Gastroesophageal sphincter (tissue), 4 donors: ENCODE results near the gene NEK11. TPM values are rescaled to one million over a fixed set of nuclear protein-coding genes. Genes with fewer than 3 reads are reported as not detected.

Experiments
- ATAC-seq: fragments of 150-250 bp; one replicate; pipeline ENCODE4 v1.9.1; 2016; ENCODE audit warnings: mild to moderate bottlenecking, moderate library complexity
- H3K27ac ChIP-seq, 4 donors: fragments of 200-600 bp; sonication (generic) in 3 of 4; 1 replicate in 3 of 4; 2 replicates in 1 of 4; pipeline ENCODE4 v1.5.1; 2016 to 2019
- H3K27me3 ChIP-seq: fragments of 200-600 bp; sonication (generic); one replicate; pipeline ENCODE4 v1.5.1; 2019
- H3K36me3 ChIP-seq, 2 donors: fragments of 200-600 bp; sonication (generic); one replicate each; pipeline ENCODE4 v1.5.1; 2019; ENCODE audit warnings: control low read depth in 1 of 2
- H3K4me1 ChIP-seq, 3 donors: fragments of 200-600 bp; sonication (generic); 1 replicate in 2 of 3; 2 replicates in 1 of 3; pipeline ENCODE4 v1.5.1; 2016 to 2019; ENCODE audit warnings: control low read depth in 2 of 3
- H3K4me3 ChIP-seq, 2 donors: fragments of 200-600 bp; sonication (generic); one replicate each; pipeline ENCODE4 v1.5.1; 2019; ENCODE audit warnings: mild to moderate bottlenecking in 1 of 2, moderate library complexity in 1 of 2
- H3K9me3 ChIP-seq, 3 donors: fragments of 200-600 bp; sonication (generic); one replicate each; pipeline ENCODE4 v1.5.1; 2017 to 2019; ENCODE audit warnings: control low read depth in 2 of 3
- EP300 ChIP-seq: sonication (generic); formaldehyde crosslinking; IDR thresholded peaks from one replicate; pipeline ENCODE4 v1.6.1; 2017; ENCODE audit warnings: antibody characterized with exemption, mild to moderate bottlenecking
- POLR2A ChIP-seq, 2 donors: fragments of 450-650 bp; IDR thresholded peaks; one replicate each; pipeline ENCODE4 v1.6.1; 2017; ENCODE audit warnings: antibody characterized with exemption in 2 of 2, mild to moderate bottlenecking in 2 of 2, moderate library complexity in 1 of 2
- POLR2AphosphoS5 ChIP-seq: sonication (generic); formaldehyde crosslinking; IDR thresholded peaks from one replicate; pipeline ENCODE4 v1.6.1; 2017; ENCODE audit warnings: antibody characterized with exemption
- WGBS, 2 donors: methylation state at CpG; one replicate each; pipeline ENCODE4 v1.1.5; 2018; ENCODE audit warnings: low coverage in 1 of 2; 5-methylcytosine and 5-hydroxymethylcytosine counted together
- total RNA-seq, 4 donors: library from RNA; depleted of rRNA; stranded (reverse); fragments of >200 nt; gene quantifications; one replicate each; pipeline ENCODE4 v1.1.0, GENCODE V29; 2016
- TF ChIP-seq, protein P1 (sequence below), 4 experiments: fragments of 200-600 bp in 2 of 4; fragments of 450-650 bp in 2 of 4; sonication (generic) in 1 of 4; IDR thresholded peaks; one replicate each; pipeline ENCODE4 v1.5.1; 2017 to 2019; ENCODE audit warnings: antibody characterized with exemption in 4 of 4, mild to moderate bottlenecking in 2 of 4, moderate library complexity in 2 of 4

NEK11 gene
- total RNA-seq, 4 donors from 2014 or later: 4.4 to 19.1 (median 6.0) TPM

DNA sequence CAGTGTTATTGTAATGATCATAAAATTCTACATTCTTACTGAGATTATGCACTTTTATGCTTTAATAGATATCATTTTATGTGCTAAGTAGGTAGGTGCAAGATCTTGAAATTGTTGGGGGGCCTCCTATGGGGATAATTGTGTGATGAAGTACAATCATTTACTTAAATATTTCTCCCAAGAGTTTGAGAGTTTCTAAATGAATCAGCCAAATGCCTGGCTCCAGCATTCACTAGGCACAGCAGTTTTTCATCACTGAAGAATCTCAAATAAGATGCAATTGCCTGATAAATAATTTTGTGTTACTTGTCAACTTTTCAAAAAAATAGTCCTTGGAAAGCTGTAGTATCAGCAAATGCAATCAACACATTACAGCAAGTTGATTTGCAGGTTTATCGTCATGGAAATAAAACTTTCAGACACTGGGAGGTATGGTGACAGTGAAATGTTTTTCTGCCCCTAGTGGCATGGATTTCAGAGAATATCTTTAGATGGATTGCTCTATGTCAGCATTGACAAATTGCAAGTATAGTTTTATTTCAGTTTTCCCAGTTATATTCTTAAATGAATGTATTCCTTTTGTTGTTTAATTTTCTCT is 167.1 kb downstream of the NEK11 start:
- no peaks in the 10 kb centered on the region for H3K4me1 ChIP-seq
- ATAC-seq: no peak
- TF ChIP-seq POLR2A (IDR thresholded peaks at IDR 0.05): no peak
- no peak for TF ChIP-seq POLR2AphosphoS5
- no peak for TF ChIP-seq EP300
- TF ChIP-seq, protein P1, sequence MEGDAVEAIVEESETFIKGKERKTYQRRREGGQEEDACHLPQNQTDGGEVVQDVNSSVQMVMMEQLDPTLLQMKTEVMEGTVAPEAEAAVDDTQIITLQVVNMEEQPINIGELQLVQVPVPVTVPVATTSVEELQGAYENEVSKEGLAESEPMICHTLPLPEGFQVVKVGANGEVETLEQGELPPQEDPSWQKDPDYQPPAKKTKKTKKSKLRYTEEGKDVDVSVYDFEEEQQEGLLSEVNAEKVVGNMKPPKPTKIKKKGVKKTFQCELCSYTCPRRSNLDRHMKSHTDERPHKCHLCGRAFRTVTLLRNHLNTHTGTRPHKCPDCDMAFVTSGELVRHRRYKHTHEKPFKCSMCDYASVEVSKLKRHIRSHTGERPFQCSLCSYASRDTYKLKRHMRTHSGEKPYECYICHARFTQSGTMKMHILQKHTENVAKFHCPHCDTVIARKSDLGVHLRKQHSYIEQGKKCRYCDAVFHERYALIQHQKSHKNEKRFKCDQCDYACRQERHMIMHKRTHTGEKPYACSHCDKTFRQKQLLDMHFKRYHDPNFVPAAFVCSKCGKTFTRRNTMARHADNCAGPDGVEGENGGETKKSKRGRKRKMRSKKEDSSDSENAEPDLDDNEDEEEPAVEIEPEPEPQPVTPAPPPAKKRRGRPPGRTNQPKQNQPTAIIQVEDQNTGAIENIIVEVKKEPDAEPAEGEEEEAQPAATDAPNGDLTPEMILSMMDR (IDR thresholded peaks at IDR 0.05): no peak
- H3K27ac ChIP-seq: no peak overlapping the region
- 63 to 83% methylated on average over 1 of the region's 1 CpG for WGBS, 2 donors
- H3K36me3 ChIP-seq: peaks cover 0 to 15% of the 10 kb centered on the region in 2 donors
- H3K27me3 ChIP-seq: no peaks in the 10 kb centered on the region
- no peaks in the 10 kb centered on the region for H3K9me3 ChIP-seq
- no peak overlapping the region for H3K4me3 ChIP-seq

DNA sequence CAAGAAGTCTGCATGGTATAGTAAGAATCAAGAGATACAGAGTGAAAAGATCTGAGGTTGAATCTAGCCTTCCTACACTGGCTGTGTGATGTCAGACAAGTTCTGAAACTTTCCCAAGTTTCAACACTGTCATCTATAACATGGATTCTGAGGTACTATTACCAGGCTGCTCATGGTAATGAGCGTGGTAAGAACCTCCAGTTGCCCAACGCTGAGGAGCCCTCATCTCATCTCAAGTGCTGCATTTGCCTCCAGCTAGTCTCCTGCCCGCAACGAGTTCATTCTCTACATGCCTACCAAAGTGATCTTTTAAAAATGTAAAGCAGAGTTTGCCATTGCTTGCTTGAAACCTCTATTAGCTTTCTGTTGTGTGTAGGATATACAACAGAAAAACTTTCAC is 168.1 kb downstream of the NEK11 start:
- H3K27ac ChIP-seq: no peak overlapping the region
- 82 to 86% methylated on average over 4 of the region's 4 CpGs for WGBS, 2 donors
- no peaks in the 10 kb centered on the region for H3K27me3 ChIP-seq
- ATAC-seq: no peak
- TF ChIP-seq, protein P1 (IDR thresholded peaks at IDR 0.05): no peak
- TF ChIP-seq POLR2AphosphoS5: no peak
- TF ChIP-seq POLR2A (IDR thresholded peaks at IDR 0.05): no peak
- TF ChIP-seq EP300: no peak
- H3K9me3 ChIP-seq: no peaks in the 10 kb centered on the region
- H3K36me3 ChIP-seq: peaks cover 0 to 8% of the 10 kb centered on the region in 2 donors
- no peaks in the 10 kb centered on the region for H3K4me1 ChIP-seq
- H3K4me3 ChIP-seq: no peak overlapping the region

GRCh38 chr3:131200636-131201199 is 174.0 kb downstream of the NEK11 start:
- peaks cover 0 to 4% of the 10 kb centered on the region in 2 donors for H3K36me3 ChIP-seq
- peaks cover 0 to 13% (median 0%) of the 10 kb centered on the region in 3 donors for H3K9me3 ChIP-seq
- H3K27ac ChIP-seq: no peak overlapping the region
- no peak overlapping the region for H3K4me3 ChIP-seq
- H3K4me1 ChIP-seq: no peaks in the 10 kb centered on the region
- 89 to 100% methylated on average over 1 to 3 of the region's 4 CpGs for WGBS, 2 donors
- no peak for ATAC-seq
- no peaks in the 10 kb centered on the region for H3K27me3 ChIP-seq
- TF ChIP-seq, protein P1 (IDR thresholded peaks at IDR 0.05): no peak
- TF ChIP-seq EP300 (no peak), POLR2AphosphoS5 (no peak), POLR2A (IDR thresholded peaks at IDR 0.05) (no peak)

- no peak overlapping the region for H3K27ac ChIP-seq
- TF ChIP-seq POLR2AphosphoS5 (no peak), POLR2A (IDR thresholded peaks at IDR 0.05) (no peak), EP300 (no peak)
- TF ChIP-seq, protein P1 (IDR thresholded peaks at IDR 0.05): no peak
- WGBS, 2 donors: 85 to 100% methylated on average over 1 of the region's 1 CpG
- no peaks in the 10 kb centered on the region for H3K9me3 ChIP-seq
- no peak for ATAC-seq
- no peaks in the 10 kb centered on the region for H3K4me1 ChIP-seq
- no peaks in the 10 kb centered on the region for H3K27me3 ChIP-seq
- no peak overlapping the region for H3K4me3 ChIP-seq
- H3K36me3 ChIP-seq: no peaks in the 10 kb centered on the region
Observed at GRCh38 chr3:131216330-131216729, 189.7 kb downstream of the NEK11 start.

DNA sequence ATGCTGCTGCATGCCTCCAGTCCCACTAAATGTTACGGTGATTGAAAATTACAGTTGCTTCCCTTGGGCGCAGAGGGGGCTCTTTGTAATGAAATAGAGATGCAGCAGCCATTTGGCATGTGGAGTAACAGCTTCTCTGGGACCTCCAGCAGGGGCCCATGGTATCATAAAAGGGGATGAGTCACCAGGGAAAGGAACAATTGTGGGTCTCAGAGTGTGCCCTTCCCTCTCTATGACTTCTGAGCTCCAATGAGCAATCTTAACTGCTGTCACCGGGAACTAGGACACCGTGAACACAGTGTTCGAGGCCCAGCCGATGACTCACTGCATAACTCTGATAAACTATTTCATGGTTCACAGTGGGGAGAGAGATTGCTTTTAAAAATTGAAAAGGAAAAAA is 190.1 kb downstream of the NEK11 start:
- no peaks in the 10 kb centered on the region for H3K27me3 ChIP-seq
- WGBS, 2 donors: 54 to 64% methylated on average over 3 to 4 of the region's 6 CpGs
- H3K36me3 ChIP-seq: no peaks in the 10 kb centered on the region
- H3K27ac ChIP-seq: no peak overlapping the region
- TF ChIP-seq, protein P1 (IDR thresholded peaks at IDR 0.05): no peak
- TF ChIP-seq POLR2AphosphoS5 (no peak), POLR2A (IDR thresholded peaks at IDR 0.05) (no peak), EP300 (no peak)
- no peak for ATAC-seq
- no peaks in the 10 kb centered on the region for H3K9me3 ChIP-seq
- no peak overlapping the region for H3K4me3 ChIP-seq
- no peaks in the 10 kb centered on the region for H3K4me1 ChIP-seq
